Glomerular endothelial cell (primary cell): Measurements from ENCODE around the gene RBMS3. TPM values are rescaled to one million over a fixed set of nuclear protein-coding genes. Genes with fewer than 3 reads are reported as not detected.
"Not testable (repeated sequence)": the region's sequence is repeated elsewhere in the genome, so short reads cannot be mapped to it uniquely, and the experiment has no call there.

Experiments
- DNase-seq: peaks from one replicate; pipeline ENCODE4 v3.0.0-alpha.2; 2011; ENCODE audit warnings: low read depth, low spot score; ENCODE audit errors: extremely low read depth
- total RNA-seq: library from RNA; depleted of rRNA; stranded (reverse); fragments of >200 nt; gene quantifications from 2 replicates; pipeline ENCODE4 v1.2.3, GENCODE V29; 2015

RBMS3 gene
- total RNA-seq, 1 donor from 2014 or later: 36.8 TPM

GRCh38 chr3:29382409-29382808 is 101.5 kb downstream of the RBMS3 start:
- DNase-seq: no peak

- no peak for DNase-seq
Measured at GRCh38 chr3:29382845-29383244, 102.0 kb downstream of the RBMS3 start.

DNA sequence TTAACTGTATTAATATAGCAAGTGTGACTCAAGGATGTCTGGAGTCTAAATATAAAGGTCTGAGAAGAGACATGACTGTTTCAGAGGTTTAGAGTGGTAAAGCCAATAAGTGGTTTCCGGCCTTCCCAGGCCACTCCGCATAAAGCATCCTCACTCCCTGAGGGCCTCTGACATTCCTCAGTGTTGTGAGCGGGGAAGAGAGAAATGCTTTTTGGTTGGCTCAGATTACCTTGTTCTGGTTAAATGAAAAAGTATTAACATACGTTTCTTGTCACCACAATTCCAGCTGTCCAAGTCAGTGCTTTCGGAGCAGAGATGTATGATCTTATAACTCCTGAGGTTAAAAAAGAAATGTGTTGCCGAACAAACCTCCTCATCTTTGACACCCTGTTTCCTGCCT is 103.8 kb downstream of the RBMS3 start:
- DNase-seq: no peak

DNA sequence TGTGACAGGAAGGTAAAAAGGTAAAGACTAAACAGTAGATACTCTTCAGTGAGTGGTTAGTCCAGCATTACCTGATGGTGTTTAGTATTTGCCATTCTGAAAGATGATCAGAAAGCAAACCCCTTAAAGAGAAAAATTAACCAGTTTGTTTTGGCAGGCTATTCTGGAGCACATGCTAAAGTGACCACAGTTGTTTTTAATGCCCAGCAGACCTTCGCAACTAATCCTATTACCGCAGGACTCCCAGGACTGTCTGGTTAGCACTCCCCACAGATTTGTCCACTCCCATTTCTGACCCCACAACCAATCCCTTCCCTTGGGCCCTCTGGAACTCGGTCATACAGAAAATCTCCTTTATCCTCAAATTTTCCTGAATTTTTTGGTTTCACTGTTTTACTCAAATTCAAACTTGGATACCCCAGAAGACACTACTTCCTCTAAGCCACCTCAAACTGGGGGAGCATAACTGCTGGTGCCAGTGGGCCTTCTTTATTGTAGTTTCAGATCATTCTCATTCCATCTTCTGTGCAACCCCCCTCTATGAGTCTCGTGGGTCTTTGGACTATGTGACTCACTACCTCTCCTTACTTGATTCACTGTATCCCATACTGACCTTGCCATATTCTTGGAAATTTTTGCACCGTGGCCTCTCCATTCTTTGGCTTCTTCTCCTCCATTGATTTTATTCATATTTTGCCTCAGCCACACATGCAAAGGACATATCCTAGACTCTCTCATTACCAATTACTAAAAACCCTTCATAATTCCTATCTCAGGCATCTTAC is 104.4 kb downstream of the RBMS3 start:
- no peak for DNase-seq

DNA sequence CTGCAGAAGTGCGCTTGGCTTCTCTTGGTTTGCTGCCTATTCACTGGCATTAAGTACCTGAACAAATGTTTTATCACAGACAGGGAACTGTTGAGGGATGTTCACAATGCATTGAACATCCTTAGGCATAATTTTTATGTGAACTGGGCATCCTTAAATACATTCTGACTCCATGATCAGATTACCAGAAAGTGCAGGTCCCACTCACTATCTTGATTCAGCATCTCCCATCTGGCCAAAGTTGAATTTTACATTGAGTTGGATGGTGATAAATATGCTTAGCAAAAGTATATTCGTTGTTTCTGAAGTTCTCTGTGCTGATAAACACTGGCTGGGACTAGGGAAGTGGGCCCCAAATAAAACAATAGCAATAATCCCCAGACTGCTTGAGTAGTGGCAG is 108.5 kb downstream of the RBMS3 start:
- DNase-seq: no peak

DNA sequence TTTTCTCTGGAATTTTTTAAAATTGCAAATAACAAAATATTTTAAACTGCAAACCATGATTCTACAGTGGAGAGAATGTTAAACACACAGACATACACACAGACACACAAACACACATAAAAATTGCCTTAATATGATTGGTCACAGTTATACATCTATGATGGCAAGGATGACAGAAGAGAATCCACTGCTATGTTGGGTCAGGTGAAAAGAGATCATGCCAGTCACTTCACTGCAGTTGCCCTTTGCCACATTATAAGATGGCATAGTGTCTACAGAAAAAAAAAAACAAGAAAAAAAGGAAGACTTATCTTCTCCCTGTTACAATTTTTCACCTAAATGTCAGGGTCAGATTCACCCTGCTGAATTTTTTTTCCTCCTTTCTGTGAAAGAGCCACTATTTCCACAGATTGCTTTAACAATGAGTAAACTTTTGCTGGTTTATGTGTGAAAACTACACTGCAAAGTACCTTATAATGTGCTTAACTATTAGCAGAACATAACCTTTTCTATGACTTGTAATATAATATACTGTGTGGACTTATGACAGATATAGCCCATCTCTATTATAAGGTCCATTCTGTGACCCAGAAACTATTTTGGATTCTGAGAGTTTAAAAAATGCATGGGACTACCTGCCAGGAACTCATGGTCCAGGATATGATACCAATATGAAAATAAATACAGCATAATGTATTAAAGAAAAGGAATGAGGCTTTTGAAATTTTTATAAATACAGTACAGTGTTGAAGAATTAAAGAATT is 111.9 kb downstream of the RBMS3 start:
- no peak for DNase-seq

DNA sequence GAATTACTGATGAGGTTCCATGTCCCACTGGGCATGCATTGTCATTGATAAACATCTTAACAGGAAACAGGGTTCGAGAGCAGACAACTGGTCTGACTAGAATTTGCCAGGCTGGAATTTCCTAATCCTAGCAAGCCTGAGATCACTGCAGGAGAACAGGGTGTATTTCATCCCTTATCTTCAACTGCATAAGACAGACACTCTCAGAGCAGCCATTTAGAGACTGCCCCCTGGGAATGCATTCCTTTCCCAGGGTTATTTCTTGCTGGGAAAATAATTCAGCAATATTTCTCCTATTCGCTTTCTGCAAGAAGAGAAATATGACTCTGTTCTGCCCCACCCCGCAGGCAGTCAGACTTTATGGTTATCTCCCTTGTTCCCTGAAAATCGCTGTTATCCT is 113.1 kb downstream of the RBMS3 start:
- DNase-seq: not testable (repeated sequence)

DNA sequence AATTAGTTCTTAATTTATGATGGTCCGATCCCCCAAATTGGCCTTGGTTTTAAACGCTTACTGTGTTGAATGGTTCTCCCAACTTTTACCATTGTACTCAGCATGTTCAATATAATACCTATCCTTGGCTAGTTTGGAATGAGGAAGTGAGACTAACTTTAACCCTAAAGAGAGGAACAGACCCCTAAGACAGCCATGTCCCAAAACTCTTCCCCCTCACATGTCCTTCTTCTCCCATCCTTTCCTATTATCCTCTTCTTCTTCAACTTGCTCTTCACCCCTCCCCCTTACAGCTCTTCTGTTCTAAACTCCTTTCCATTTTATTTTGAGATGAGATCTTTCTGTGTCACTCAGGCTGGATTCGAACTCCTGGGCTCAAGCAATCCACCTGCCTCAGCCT is 116.5 kb downstream of the RBMS3 start:
- DNase-seq: no peak

GRCh38 chr3:29398787-29399186 is 117.9 kb downstream of the RBMS3 start:
- DNase-seq: no peak

- DNase-seq: no peak
Measured at GRCh38 chr3:29406291-29406832, 125.5 kb downstream of the RBMS3 start.

- DNase-seq: no peak
Measured at GRCh38 chr3:29408676-29409075, 127.8 kb downstream of the RBMS3 start.

DNA sequence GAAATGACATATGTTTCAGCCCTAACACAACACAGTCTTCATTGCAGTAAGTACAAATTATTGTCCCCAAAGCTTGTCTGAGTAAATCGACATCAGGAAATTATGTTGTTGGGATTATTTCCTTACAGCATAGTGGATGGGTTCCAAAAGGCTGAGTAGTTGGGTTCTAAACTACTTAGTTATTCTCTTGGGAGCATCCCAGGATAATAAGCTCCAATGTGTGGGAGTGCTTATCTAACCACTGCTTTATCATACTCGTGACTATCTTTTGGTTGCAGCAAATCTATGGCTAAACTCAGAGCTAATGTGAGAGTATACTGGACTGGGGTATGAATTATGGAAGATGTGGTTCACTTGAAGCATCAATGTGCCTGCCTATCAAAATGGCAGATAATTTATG is 128.5 kb downstream of the RBMS3 start:
- DNase-seq: no peak

DNA sequence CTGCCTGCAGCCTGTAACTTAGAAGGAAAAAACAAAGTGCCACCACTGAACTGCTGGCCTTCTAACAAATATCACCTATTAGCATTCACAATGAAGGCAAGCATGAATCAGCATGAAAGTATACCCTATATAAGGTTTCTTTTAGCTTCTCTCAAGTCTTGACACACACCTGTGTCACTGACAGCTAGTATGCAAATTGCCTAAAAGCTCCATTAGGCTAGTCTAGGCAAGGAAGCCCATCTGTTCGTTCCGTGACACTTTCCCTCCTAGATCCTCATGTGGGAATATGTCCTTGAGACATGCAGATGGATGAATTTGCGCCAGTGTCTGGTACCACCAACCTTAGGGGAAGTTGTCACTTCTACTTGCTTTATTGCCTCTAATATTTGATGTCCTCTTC is 129.3 kb downstream of the RBMS3 start:
- DNase-seq: no peak

DNA sequence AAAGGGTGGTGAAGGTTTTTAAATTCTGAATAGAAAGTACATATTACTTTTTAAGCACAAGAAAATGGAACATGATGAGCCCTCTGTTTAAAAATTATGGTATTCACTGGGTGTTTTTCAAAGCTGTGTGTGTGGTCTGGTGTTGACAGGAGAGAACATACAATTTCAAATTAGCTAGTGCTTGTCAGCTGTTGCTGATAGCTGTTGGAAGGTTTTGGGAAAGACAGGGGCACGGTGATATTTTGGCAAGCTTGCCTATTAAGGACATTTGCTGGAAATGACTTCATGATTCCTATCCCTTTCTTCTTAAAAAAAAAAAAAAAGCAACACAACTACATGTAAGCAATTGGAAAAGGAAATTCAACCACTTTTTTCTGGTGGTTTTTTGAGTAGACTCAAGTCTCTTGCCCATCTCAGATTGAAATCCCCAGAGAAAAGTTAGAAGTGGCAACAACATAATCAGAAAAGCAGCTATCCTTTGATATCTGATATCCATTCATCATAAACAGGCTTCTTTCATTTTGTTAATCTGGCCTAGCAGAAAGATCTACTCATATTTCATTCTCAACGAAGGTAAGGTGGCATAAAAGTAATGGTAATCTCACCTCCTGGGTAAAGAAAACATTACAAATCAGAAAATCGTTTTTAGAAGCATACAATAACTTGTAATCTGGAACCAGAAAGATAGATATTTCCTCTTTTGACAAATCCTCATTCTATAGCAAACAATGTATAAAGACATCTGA is 130.0 kb downstream of the RBMS3 start:
- no peak for DNase-seq

- DNase-seq: no peak
Measured at GRCh38 chr3:29412110-29412509, 131.2 kb downstream of the RBMS3 start.

DNA sequence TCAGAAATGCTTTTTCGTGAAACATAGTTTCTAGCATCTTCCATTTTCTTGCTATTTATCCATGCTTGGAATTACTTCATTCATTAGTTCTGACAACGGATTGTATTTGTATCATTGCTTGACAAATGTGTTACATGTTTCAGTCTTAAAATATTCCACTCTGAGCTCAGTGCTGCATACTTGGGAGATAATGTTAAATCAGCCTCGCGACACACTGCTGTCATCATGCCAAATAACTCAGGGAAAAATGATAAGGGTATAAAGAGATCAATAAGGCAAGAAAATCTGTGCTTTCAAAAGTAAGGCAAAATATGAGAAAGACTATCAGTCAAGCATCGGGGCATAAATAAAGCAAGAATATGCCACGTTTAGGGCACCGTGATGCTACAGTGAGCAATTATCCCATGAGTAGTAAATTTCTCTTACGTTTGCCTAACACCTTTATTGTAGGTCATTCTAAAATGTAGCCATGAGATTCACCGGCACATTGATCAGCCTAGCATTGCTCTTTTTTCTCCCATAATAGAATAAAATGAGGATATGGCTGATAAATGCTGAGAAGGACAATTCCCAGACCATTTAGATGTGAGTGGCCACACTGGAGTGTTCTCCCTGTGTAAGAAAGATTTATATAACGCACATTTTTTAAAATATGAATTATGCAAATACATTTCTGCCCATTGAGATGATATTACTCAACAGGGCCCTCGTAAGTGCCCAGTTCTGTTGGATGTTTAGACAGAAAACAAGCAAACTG is 133.8 kb downstream of the RBMS3 start:
- no peak for DNase-seq

GRCh38 chr3:29415482-29416223 is 134.8 kb downstream of the RBMS3 start:
- peak; percentile 18 for DNase-seq

DNA sequence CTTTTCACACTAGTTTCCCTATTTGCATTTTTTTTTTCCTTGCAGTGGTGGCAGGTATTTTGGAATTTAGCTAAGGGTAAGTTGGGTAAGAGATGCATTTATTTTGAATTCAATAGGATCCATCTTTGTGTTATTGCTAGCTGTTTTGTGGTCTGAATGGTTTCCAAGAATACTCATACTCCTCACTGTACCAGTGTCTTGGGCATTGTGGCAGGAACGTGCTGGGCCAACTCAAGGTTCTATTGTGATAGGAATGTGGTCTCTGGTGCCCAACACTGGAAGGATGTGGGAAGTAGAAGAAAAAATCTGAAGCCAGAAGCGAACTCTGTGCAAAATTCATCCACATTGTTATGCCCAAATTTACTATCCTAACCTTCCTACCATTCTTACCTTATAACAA is 135.6 kb downstream of the RBMS3 start:
- no peak for DNase-seq

GRCh38 chr3:29420106-29420505 is 139.2 kb downstream of the RBMS3 start:
- no peak for DNase-seq
